ENCODE data around the gene ENOX1.
"Not testable (repeated sequence)": the region's sequence is repeated elsewhere in the genome, so short reads cannot be mapped to it uniquely, and the experiment has no call there.

Gene ENOX1

GRCh38 chr13:43786766-43787517 is at the start of gene ENOX1:
ENOX1 (minus strand) TSS chr13:43786972.
- H3K4me1 ChIP-seq: peaks cover 30% of the 10 kb centered on the region
- 0 out of 2 replicates have a peak, but pooled peaks cover 10% of the 10 kb centered on the region for H4K20me1 ChIP-seq
- peak within 1 kb of the TSS; percentile 98 for H3K4me2 ChIP-seq
- H3K9ac ChIP-seq: peak within 1 kb of the TSS; percentile 76
- no peaks in the 10 kb centered on the region for H3K36me3 ChIP-seq
- no peak for TF ChIP-seq Cebpa-rat (IDR thresholded peaks at IDR 0.05)
- peaks cover 28% of the 10 kb centered on the region for H3K27me3 ChIP-seq
- peak within 1 kb of the TSS; percentile 73 for H3K4me3 ChIP-seq
- H3K9me3 ChIP-seq: no peaks in the 10 kb centered on the region
- H3K27ac ChIP-seq: peak within 1 kb of the TSS; percentile 27; the same call in 1 of the 2 replicates

- H3K27me3 ChIP-seq: no peaks in the 10 kb centered on the region
- H3K36me3 ChIP-seq: no peaks in the 10 kb centered on the region
- TF ChIP-seq Cebpa-rat (IDR thresholded peaks at IDR 0.05): no peak
- no peak overlapping the region for H3K27ac ChIP-seq
- H3K4me2 ChIP-seq: no peak overlapping the region
- H3K9me3 ChIP-seq: no peaks in the 10 kb centered on the region; the same call in 1 of the 2 replicates
- H3K9ac ChIP-seq: no peak overlapping the region
- H4K20me1 ChIP-seq: no peaks in the 10 kb centered on the region
- no peaks in the 10 kb centered on the region for H3K4me1 ChIP-seq
- no peak overlapping the region for H3K4me3 ChIP-seq
Observed at GRCh38 chr13:43835701-43836100, 48.9 kb upstream of the ENOX1 start.

- Histone ChIP-seq H3K9me3 (no peaks in the 10 kb centered on the region), H3K36me3 (no peaks in the 10 kb centered on the region), H3K27me3 (no peaks in the 10 kb centered on the region), H3K4me3 (no peak overlapping the region), H3K4me2 (no peak overlapping the region), H3K4me1 (no peaks in the 10 kb centered on the region), H3K27ac (no peak overlapping the region), H4K20me1 (no peaks in the 10 kb centered on the region), H3K9ac (no peak overlapping the region)
- TF ChIP-seq Cebpa-rat (IDR thresholded peaks at IDR 0.05): no peak
Observed at GRCh38 chr13:43831088-43831487, 44.3 kb upstream of the ENOX1 start.

GRCh38 chr13:43830497-43830881 is 43.7 kb upstream of the ENOX1 start:
- Histone ChIP-seq H3K9me3 (no peaks in the 10 kb centered on the region), H3K4me2 (no peak overlapping the region), H3K27ac (no peak overlapping the region), H3K4me3 (no peak overlapping the region), H3K9ac (no peak overlapping the region), H3K4me1 (no peaks in the 10 kb centered on the region), H3K36me3 (no peaks in the 10 kb centered on the region), H4K20me1 (no peaks in the 10 kb centered on the region), H3K27me3 (no peaks in the 10 kb centered on the region)
- no peak for TF ChIP-seq Cebpa-rat (IDR thresholded peaks at IDR 0.05)

GRCh38 chr13:43824656-43825055 is 37.9 kb upstream of the ENOX1 start:
- not testable (repeated sequence) for H3K4me1 ChIP-seq, H3K4me3 ChIP-seq, H3K9me3 ChIP-seq

GRCh38 chr13:43822969-43823368 is 36.2 kb upstream of the ENOX1 start:
- no peaks in the 10 kb centered on the region for H4K20me1 ChIP-seq
- H3K9ac ChIP-seq: no peak overlapping the region
- no peak overlapping the region for H3K4me2 ChIP-seq
- H3K4me3 ChIP-seq: no peak overlapping the region
- no peaks in the 10 kb centered on the region for H3K9me3 ChIP-seq
- TF ChIP-seq Cebpa-rat (IDR thresholded peaks at IDR 0.05): no peak
- H3K27ac ChIP-seq: no peak overlapping the region
- H3K27me3 ChIP-seq: no peaks in the 10 kb centered on the region
- no peaks in the 10 kb centered on the region for H3K36me3 ChIP-seq
- no peaks in the 10 kb centered on the region for H3K4me1 ChIP-seq

More at GRCh38 chr13:43824656-43825055, 37.9 kb upstream of the ENOX1 start:
- H3K4me2 ChIP-seq, H3K27ac ChIP-seq, H4K20me1 ChIP-seq, H3K27me3 ChIP-seq, H3K9ac ChIP-seq, H3K36me3 ChIP-seq: not testable (repeated sequence)

GRCh38 chr13:43816401-43816889 is 29.7 kb upstream of the ENOX1 start:
- Histone ChIP-seq H3K4me1 (no peaks in the 10 kb centered on the region), H3K36me3 (no peaks in the 10 kb centered on the region), H3K4me2 (no peak overlapping the region), H3K27ac (no peak overlapping the region), H3K9ac (no peak overlapping the region), H4K20me1 (no peaks in the 10 kb centered on the region), H3K27me3 (no peaks in the 10 kb centered on the region), H3K4me3 (no peak overlapping the region), H3K9me3 (no peaks in the 10 kb centered on the region)
- no peak for TF ChIP-seq Cebpa-rat (IDR thresholded peaks at IDR 0.05)

- H3K9me3 ChIP-seq: no peaks in the 10 kb centered on the region
- H3K27ac ChIP-seq: no peak overlapping the region
- H4K20me1 ChIP-seq: no peaks in the 10 kb centered on the region
- H3K4me3 ChIP-seq: no peak overlapping the region
- H3K4me2 ChIP-seq: no peak overlapping the region
- TF ChIP-seq Cebpa-rat (IDR thresholded peaks at IDR 0.05): no peak
- H3K9ac ChIP-seq: no peak overlapping the region
- no peaks in the 10 kb centered on the region for H3K27me3 ChIP-seq
- H3K36me3 ChIP-seq: no peaks in the 10 kb centered on the region
- no peaks in the 10 kb centered on the region for H3K4me1 ChIP-seq
Observed at GRCh38 chr13:43815204-43815603, 28.4 kb upstream of the ENOX1 start.

GRCh38 chr13:43808676-43809075 is 21.9 kb upstream of the ENOX1 start:
- no peak overlapping the region for H3K4me3 ChIP-seq
- H3K27ac ChIP-seq: no peak overlapping the region
- no peak for TF ChIP-seq Cebpa-rat (IDR thresholded peaks at IDR 0.05)
- H4K20me1 ChIP-seq: no peaks in the 10 kb centered on the region
- no peaks in the 10 kb centered on the region for H3K27me3 ChIP-seq
- no peak overlapping the region for H3K4me2 ChIP-seq
- H3K9ac ChIP-seq: no peak overlapping the region
- H3K36me3 ChIP-seq: no peaks in the 10 kb centered on the region
- no peaks in the 10 kb centered on the region for H3K4me1 ChIP-seq
- H3K9me3 ChIP-seq: no peaks in the 10 kb centered on the region

GRCh38 chr13:43805681-43806128 is 18.9 kb upstream of the ENOX1 start:
- no peaks in the 10 kb centered on the region for H3K4me1 ChIP-seq
- no peak overlapping the region for H3K27ac ChIP-seq
- no peak overlapping the region for H3K4me3 ChIP-seq

More at GRCh38 chr13:43805681-43806128, 18.9 kb upstream of the ENOX1 start:
- H3K27me3 ChIP-seq: no peaks in the 10 kb centered on the region
- H3K9me3 ChIP-seq: no peaks in the 10 kb centered on the region
- no peak overlapping the region for H3K9ac ChIP-seq
- no peak for TF ChIP-seq Cebpa-rat (IDR thresholded peaks at IDR 0.05)
- H3K4me2 ChIP-seq: no peak overlapping the region
- H3K36me3 ChIP-seq: no peaks in the 10 kb centered on the region
- no peaks in the 10 kb centered on the region for H4K20me1 ChIP-seq
